ENCODE measurements around the gene LRFN3. TPM values are rescaled to one million over a fixed set of nuclear protein-coding genes. Genes with fewer than 3 reads are reported as not detected.
A peak's percentile ranks its signal among the peaks of the same experiment; 100 is the strongest.

The LRFN3 gene
- total and polyA plus RNA-seq, 9 donors: 6.4 to 31.2 (median 20.8) TPM

DNA sequence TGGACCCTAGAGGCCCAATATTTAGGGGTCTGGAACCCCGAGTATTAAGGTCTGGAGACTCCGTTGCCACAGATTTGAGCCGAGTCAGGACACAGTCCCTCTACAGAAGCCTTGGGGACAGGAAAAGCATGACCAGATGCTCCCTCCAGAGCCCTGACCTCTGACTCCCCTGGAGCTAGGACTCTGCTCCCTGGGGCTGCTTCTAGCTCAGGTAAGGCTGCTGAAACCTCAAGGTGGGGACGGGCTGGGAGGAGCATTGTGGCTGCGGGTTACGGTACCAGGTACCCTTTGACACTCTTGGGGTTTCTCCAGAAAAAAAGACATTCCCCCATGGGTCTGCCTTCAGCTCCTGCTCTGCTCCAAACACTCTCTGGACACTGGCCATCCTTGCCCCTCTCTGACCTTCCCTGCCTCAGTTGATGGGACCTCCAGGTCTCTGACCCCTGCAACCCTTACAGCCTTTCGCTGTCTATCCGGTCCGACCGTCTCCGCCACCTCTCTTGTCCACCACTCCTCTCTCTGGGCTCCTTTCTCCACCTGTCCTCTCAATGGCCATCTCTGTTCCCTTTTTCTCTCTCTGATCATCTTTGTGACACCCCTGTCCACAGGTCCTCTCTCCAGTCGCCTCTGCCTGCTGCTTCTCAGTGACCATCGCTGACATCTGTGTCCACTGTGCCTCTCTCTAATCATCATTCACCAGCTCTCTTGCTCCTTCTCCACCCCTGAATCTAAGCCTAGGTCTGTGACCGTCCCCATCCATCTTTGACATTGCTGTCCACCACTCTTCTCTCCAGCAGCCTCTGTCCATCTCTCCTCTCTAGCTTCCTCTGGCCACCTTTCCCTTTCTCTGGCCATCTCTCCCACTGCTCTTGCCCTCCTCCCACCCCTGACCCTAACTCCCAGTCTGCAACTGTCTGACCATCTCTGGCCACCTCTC lies 1.4 kb downstream of the LRFN3 start:
- no peak for DNase-seq
- Histone ChIP-seq H3K27ac (no peak overlapping the region), H3K4me1 (ENCODE audit: insufficient read depth) (peaks cover 13% of the 10 kb centered on the region), H3K36me3 (no peaks in the 10 kb centered on the region), H3K9me3 (no peaks in the 10 kb centered on the region), H3K4me3 (peak overlapping the region; percentile 60), H3K27me3 (no peaks in the 10 kb centered on the region)
- intact Hi-C loops (cut with DNase I): loop anchor here in 2 of 4 donors (10.0 kb wide), 1 partner anchor 243 kb away; no protein-coding TSS in a partner anchor
- 39 to 51% (median 40%) methylated on average over 14 of the region's 14 CpGs for WGBS, 3 donors
- no peak for TF ChIP-seq EP300 (IDR thresholded peaks at IDR 0.05)
- TF ChIP-seq, protein P1, sequence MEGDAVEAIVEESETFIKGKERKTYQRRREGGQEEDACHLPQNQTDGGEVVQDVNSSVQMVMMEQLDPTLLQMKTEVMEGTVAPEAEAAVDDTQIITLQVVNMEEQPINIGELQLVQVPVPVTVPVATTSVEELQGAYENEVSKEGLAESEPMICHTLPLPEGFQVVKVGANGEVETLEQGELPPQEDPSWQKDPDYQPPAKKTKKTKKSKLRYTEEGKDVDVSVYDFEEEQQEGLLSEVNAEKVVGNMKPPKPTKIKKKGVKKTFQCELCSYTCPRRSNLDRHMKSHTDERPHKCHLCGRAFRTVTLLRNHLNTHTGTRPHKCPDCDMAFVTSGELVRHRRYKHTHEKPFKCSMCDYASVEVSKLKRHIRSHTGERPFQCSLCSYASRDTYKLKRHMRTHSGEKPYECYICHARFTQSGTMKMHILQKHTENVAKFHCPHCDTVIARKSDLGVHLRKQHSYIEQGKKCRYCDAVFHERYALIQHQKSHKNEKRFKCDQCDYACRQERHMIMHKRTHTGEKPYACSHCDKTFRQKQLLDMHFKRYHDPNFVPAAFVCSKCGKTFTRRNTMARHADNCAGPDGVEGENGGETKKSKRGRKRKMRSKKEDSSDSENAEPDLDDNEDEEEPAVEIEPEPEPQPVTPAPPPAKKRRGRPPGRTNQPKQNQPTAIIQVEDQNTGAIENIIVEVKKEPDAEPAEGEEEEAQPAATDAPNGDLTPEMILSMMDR (IDR thresholded peaks at IDR 0.05): no peak
- TF ChIP-seq POLR2A (IDR thresholded peaks at IDR 0.05): no peak

DNA sequence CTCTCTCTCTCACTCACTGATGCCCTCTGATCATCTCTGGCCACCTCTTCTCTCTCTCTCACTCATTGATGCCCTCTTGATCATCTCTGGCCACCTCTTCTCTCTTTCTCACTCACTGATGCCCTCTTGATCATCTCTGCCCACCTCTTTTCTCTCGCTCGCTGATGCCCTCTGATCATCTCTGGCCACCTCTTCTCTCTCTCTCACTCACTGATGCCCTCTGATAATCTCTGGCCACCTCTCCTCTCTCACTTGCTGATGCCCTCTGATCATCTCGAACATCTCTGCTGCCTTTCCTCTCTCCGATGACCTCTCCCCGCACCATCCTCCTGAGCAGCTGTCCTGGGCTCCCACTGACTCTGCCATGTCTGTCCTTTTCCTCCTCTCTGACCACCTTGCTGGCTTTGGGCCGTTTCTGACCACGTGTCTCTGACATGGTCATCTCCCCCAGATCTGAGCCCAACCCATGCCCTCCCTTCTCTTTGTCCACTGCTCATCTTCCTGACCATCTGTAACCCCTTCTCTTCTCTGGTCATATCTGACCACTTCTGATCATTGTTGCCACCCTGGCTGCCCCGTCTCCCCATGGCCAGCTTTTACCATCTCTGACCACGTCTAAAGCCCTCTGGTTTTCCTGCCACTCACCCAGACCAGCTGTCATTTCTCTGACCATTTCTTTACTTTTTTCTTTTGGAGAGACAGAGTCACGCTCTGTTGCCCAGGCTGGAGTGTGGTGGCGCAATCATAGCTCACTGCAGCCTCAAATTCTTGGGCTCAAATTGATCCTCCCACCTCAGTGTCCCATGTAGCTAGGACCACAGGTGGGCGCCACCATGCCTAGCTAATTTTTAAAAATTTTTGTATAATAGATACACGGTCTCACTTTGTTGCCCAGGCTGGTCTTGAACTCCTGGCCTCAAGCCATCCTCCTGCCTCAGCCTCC lies 2.4 kb downstream of the LRFN3 start:
- no peak overlapping the region for H3K4me3 ChIP-seq
- DNase-seq: no peak
- peaks cover 13% of the 10 kb centered on the region for H3K4me1 ChIP-seq (ENCODE audit: insufficient read depth)
- 69 to 70% (median 69%) methylated on average over 13 of the region's 13 CpGs for WGBS, 3 donors
- intact Hi-C loops (cut with DNase I): loop anchor here in 2 of 4 donors (10.0 kb wide), 1 partner anchor 244 kb away; no protein-coding TSS in a partner anchor
- H3K27ac ChIP-seq: no peak overlapping the region
- no peaks in the 10 kb centered on the region for H3K27me3 ChIP-seq
- no peaks in the 10 kb centered on the region for H3K9me3 ChIP-seq
- H3K36me3 ChIP-seq: no peaks in the 10 kb centered on the region
- no peak for TF ChIP-seq POLR2A (IDR thresholded peaks at IDR 0.05)
- TF ChIP-seq, protein P1 (IDR thresholded peaks at IDR 0.05): no peak
- no peak for TF ChIP-seq EP300 (IDR thresholded peaks at IDR 0.05)

DNA sequence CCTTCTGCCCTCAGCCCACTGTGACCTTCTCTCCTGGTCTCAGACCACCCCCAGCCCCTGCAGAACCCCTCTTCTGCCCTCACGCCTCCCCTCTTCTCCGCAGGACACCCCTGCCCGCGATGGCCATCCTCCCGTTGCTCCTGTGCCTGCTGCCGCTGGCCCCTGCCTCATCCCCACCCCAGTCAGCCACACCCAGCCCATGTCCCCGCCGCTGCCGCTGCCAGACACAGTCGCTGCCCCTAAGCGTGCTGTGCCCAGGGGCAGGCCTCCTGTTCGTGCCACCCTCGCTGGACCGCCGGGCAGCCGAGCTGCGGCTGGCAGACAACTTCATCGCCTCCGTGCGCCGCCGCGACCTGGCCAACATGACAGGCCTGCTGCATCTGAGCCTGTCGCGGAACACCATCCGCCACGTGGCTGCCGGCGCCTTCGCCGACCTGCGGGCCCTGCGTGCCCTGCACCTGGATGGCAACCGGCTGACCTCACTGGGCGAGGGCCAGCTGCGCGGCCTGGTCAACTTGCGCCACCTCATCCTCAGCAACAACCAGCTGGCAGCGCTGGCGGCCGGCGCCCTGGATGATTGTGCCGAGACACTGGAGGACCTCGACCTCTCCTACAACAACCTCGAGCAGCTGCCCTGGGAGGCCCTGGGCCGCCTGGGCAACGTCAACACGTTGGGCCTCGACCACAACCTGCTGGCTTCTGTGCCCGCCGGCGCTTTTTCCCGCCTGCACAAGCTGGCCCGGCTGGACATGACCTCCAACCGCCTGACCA lies 3.3 kb downstream of the LRFN3 start:
- Histone ChIP-seq H3K4me1 (ENCODE audit: insufficient read depth) (peaks cover 13% of the 10 kb centered on the region), H3K9me3 (no peaks in the 10 kb centered on the region), H3K27ac (no peak overlapping the region), H3K27me3 (no peaks in the 10 kb centered on the region), H3K36me3 (no peaks in the 10 kb centered on the region), H3K4me3 (no peak overlapping the region)
- WGBS, 3 donors: 86 to 91% (median 90%) methylated on average over 54 to 55 of the region's 55 CpGs
- no peak for TF ChIP-seq EP300 (IDR thresholded peaks at IDR 0.05)
- intact Hi-C loops (cut with DNase I): loop anchor here in 2 of 4 donors (10.0 kb wide), 1 partner anchor 245 kb away; no protein-coding TSS in a partner anchor
- no peak for DNase-seq

DNA sequence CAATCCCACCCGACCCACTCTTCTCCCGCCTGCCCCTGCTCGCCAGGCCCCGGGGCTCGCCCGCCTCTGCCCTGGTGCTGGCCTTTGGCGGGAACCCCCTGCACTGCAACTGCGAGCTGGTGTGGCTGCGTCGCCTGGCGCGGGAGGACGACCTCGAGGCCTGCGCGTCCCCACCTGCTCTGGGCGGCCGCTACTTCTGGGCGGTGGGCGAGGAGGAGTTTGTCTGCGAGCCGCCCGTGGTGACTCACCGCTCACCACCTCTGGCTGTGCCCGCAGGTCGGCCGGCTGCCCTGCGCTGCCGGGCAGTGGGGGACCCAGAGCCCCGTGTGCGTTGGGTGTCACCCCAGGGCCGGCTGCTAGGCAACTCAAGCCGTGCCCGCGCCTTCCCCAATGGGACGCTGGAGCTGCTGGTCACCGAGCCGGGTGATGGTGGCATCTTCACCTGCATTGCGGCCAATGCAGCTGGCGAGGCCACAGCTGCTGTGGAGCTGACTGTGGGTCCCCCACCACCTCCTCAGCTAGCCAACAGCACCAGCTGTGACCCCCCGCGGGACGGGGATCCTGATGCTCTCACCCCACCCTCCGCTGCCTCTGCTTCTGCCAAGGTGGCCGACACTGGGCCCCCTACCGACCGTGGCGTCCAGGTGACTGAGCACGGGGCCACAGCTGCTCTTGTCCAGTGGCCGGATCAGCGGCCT lies 4.1 kb downstream of the LRFN3 start:
- H3K36me3 ChIP-seq: no peaks in the 10 kb centered on the region
- peaks cover 13% of the 10 kb centered on the region for H3K4me1 ChIP-seq (ENCODE audit: insufficient read depth)
- no peaks in the 10 kb centered on the region for H3K9me3 ChIP-seq
- no peak for DNase-seq
- 88 to 93% (median 90%) methylated on average over 39 to 51 of the region's 51 CpGs for WGBS, 3 donors
- no peaks in the 10 kb centered on the region for H3K27me3 ChIP-seq
- intact Hi-C loops (cut with DNase I): no loop called here
- TF ChIP-seq POLR2A (IDR thresholded peaks at IDR 0.05): no peak
- no peak overlapping the region for H3K27ac ChIP-seq
- no peak overlapping the region for H3K4me3 ChIP-seq
